Measurements from ENCODE around the gene TBL1XR1.

- TF ChIP-seq ZSCAN5A (CRISPR knock-in tag; IDR thresholded peaks at IDR 0.05; ENCODE audit: borderline replicate concordance) = no peak
- TF ChIP-seq NCOA2 (CRISPR knock-in tag; IDR thresholded peaks at IDR 0.05) = no peak
- TF ChIP-seq POLR2AphosphoS5 (IDR thresholded peaks at IDR 0.05; ENCODE audit: low read depth, low read length) = no peak
- TF ChIP-seq TOE1 (CRISPR knock-in tag; IDR thresholded peaks at IDR 0.05) = no peak
- no peak for TF ChIP-seq RFX5 (IDR thresholded peaks at IDR 0.05; ENCODE audit: low read depth, low read length)
- no peak for TF ChIP-seq REST (IDR thresholded peaks at IDR 0.05; ENCODE audit: borderline replicate concordance in 1 of 2, low read depth in 1 of 2, low read length in 2 of 2)
- TF ChIP-seq ATF2 (CRISPR knock-in tag; IDR thresholded peaks at IDR 0.05) = no peak
- TF ChIP-seq CTCF (CRISPR knock-in tag; IDR thresholded peaks at IDR 0.05) = no peak
- TF ChIP-seq ZFP91 (CRISPR knock-in tag; IDR thresholded peaks at IDR 0.05; ENCODE audit: borderline replicate concordance) = no peak
- TF ChIP-seq SRSF9 (IDR thresholded peaks at IDR 0.05; ENCODE audit: borderline replicate concordance, insufficient read depth, low read depth, low read length, poor library complexity, severe bottlenecking) = no peak
- TF ChIP-seq STAT6 (CRISPR knock-in tag; IDR thresholded peaks at IDR 0.05; ENCODE audit: borderline replicate concordance) = no peak
- no peak for TF ChIP-seq FOXP4 (CRISPR knock-in tag; IDR thresholded peaks at IDR 0.05)
- TF ChIP-seq RAD21 (CRISPR knock-in tag; IDR thresholded peaks at IDR 0.05) = no peak
These were observed 90.7 kb downstream of the TBL1XR1 start for GRCh38 chr3:177106594-177106993.
